Loucy (cell line): ENCODE data around the gene SLC39A13.

Source experiments
- H2AFZ ChIP-seq: fragments of 200-600 bp; sonication (generic); 2 replicates; pipeline ENCODE4 v1.6.0; 2016; ENCODE audit warnings: antibody characterized with exemption, mild to moderate bottlenecking, low read length, moderate library complexity
- H3F3A ChIP-seq: fragments of 200-600 bp; 2 replicates; pipeline ENCODE4 v1.6.0; 2016; ENCODE audit warnings: antibody characterized with exemption, low read depth, mild to moderate bottlenecking
- H3K27me3 ChIP-seq: fragments of 200-600 bp; sonication (generic); 2 replicates; pipeline ENCODE4 v1.6.1; 2014; ENCODE audit warnings: low read length, mild to moderate bottlenecking; ENCODE audit not compliant: insufficient read depth, poor library complexity, severe bottlenecking
- H3K36me3 ChIP-seq: fragments of 200-600 bp; sonication (generic); 2 replicates; pipeline ENCODE4 v1.6.1; 2016; ENCODE audit warnings: low read length; ENCODE audit not compliant: insufficient read depth
- H3K4me1 ChIP-seq: fragments of 200-600 bp; sonication (generic); 2 replicates; pipeline ENCODE4 v1.5.1; 2014; ENCODE audit warnings: low read length, mild to moderate bottlenecking; ENCODE audit not compliant: insufficient read depth, poor library complexity, severe bottlenecking
- H3K4me2 ChIP-seq: fragments of 200-600 bp; sonication (generic); 2 replicates; pipeline ENCODE4 v1.6.0; 2014; ENCODE audit warnings: antibody characterized with exemption, low read length, low read depth, mild to moderate bottlenecking; ENCODE audit not compliant: poor library complexity, severe bottlenecking
- H3K4me3 ChIP-seq: fragments of 200-600 bp; sonication (generic); 2 replicates; pipeline ENCODE4 v1.5.1; 2014; ENCODE audit warnings: low read length, mild to moderate bottlenecking, mixed read lengths; ENCODE audit not compliant: poor library complexity, severe bottlenecking
- H3K79me2 ChIP-seq: fragments of 200-600 bp; sonication (generic); 2 replicates; pipeline ENCODE4 v1.6.1; 2014; ENCODE audit warnings: low read length; ENCODE audit not compliant: insufficient read depth
- H3K9ac ChIP-seq: fragments of 200-600 bp; sonication (generic); 2 replicates; pipeline ENCODE4 v1.6.0; 2014; ENCODE audit warnings: mild to moderate bottlenecking, low read depth, low read length, moderate library complexity; ENCODE audit not compliant: poor library complexity, severe bottlenecking
- H3K9me2 ChIP-seq: fragments of 200-600 bp; sonication (generic); replicated peaks from 2 replicates; pipeline ENCODE4 v1.6.1; 2016; ENCODE audit warnings: low read depth, low read length, mixed read lengths
- H3K9me3 ChIP-seq: fragments of 200-600 bp; sonication (generic); 2 replicates; pipeline ENCODE4 v1.6.1; 2014; ENCODE audit warnings: mild to moderate bottlenecking, antibody characterized with exemption, low read length, low read depth; ENCODE audit not compliant: insufficient read depth
- H4K20me1 ChIP-seq: fragments of 200-600 bp; sonication (generic); 2 replicates; pipeline ENCODE4 v1.6.0; 2014; ENCODE audit warnings: antibody characterized with exemption, low read length, mild to moderate bottlenecking; ENCODE audit not compliant: insufficient read depth, poor library complexity, severe bottlenecking
- CTCF ChIP-seq: fragments of 200-600 bp; sonication (generic); conservative IDR thresholded peaks from 2 replicates; pipeline ENCODE4 v1.5.1; 2014; ENCODE audit warnings: mild to moderate bottlenecking, antibody characterized with exemption, low read length
- EZH2phosphoT487 ChIP-seq: fragments of 200-600 bp; IDR thresholded peaks from 2 replicates; pipeline ENCODE4 v1.6.1; 2018; ENCODE audit warnings: antibody characterized with exemption, mild to moderate bottlenecking, moderate library complexity, borderline replicate concordance

SLC39A13 gene

GRCh38 chr11:47391711-47392432 is 16.5 kb upstream of the SLC39A13 start:
- Histone ChIP-seq H3K79me2 (no peaks in the 10 kb centered on the region), H3K4me1 (peaks cover 70% of the 10 kb centered on the region), H3K36me3 (no peaks in the 10 kb centered on the region), H2AFZ (no peak overlapping the region), H3K4me3 (no peak overlapping the region), H3F3A (no peaks in the 10 kb centered on the region), H3K9me2 (no peaks in the 10 kb centered on the region), H3K27me3 (no peaks in the 10 kb centered on the region), H4K20me1 (no peaks in the 10 kb centered on the region), H3K9me3 (no peaks in the 10 kb centered on the region), H3K4me2 (no peak overlapping the region), H3K9ac (peak overlapping the region; percentile 84)
- no peak for TF ChIP-seq EZH2phosphoT487
- TF ChIP-seq CTCF = no peak

GRCh38 chr11:47392546-47393162 is 15.7 kb upstream of the SLC39A13 start:
- H4K20me1 ChIP-seq = no peaks in the 10 kb centered on the region
- H3K9ac ChIP-seq = peak overlapping the region; percentile 84
- no peaks in the 10 kb centered on the region for H3F3A ChIP-seq
- H3K4me2 ChIP-seq = peak overlapping the region; percentile 36
- no peak overlapping the region for H3K4me3 ChIP-seq
- H3K36me3 ChIP-seq = no peaks in the 10 kb centered on the region
- H3K9me3 ChIP-seq = no peaks in the 10 kb centered on the region
- H3K79me2 ChIP-seq = no peaks in the 10 kb centered on the region
- TF ChIP-seq CTCF (no peak), EZH2phosphoT487 (no peak)
- H3K27me3 ChIP-seq = no peaks in the 10 kb centered on the region
- H2AFZ ChIP-seq = no peak overlapping the region
- H3K9me2 ChIP-seq = no peaks in the 10 kb centered on the region
- peaks cover 74% of the 10 kb centered on the region for H3K4me1 ChIP-seq

- Histone ChIP-seq H3K4me1 (peaks cover 74% of the 10 kb centered on the region), H3K9ac (peak overlapping the region; percentile 84), H3K9me3 (no peaks in the 10 kb centered on the region), H3F3A (no peaks in the 10 kb centered on the region), H4K20me1 (no peaks in the 10 kb centered on the region), H3K36me3 (no peaks in the 10 kb centered on the region), H2AFZ (no peak overlapping the region), H3K27me3 (no peaks in the 10 kb centered on the region), H3K9me2 (no peaks in the 10 kb centered on the region), H3K4me3 (no peak overlapping the region), H3K79me2 (no peaks in the 10 kb centered on the region), H3K4me2 (peak overlapping the region; percentile 83)
- TF ChIP-seq EZH2phosphoT487 = no peak
These were observed 15.0 kb upstream of the SLC39A13 start for GRCh38 chr11:47393163-47394049.
